ENCODE results near the gene SRD5A2. TPM values are rescaled to one million over a fixed set of nuclear protein-coding genes. Genes with fewer than 3 reads are reported as not detected.

Gene SRD5A2
- total and polyA plus RNA-seq, 2 of the 8 experiments (the other 6 are each of a cell fraction or from before 2014, with no cell fraction given), result 0.02 TPM; not detected in 1

DNA sequence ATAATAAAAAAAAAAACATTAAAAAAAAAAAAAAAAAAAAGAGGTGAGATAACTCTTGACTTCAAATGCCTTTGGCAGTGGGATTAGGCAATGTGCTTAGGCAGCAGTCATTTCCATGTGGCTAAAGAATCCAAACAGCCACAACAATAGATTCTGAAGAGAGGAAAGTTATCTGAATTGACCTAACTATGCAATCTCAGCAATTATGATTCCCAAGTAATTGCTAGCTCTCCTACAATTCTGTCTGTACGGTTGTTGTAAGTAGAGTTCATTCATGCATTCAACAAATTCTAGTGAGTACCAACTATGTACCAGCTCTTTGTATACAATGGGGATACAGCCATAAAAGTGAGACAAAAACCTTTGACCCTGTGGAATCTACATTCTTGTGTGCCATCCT, 3.6 kb downstream of the SRD5A2 start:
- H3K27me3 ChIP-seq (replicated peaks in 1 of 4; ENCODE audit: control insufficient read depth in 3 of 4, extremely low read depth in 1 of 4, insufficient read depth in 3 of 4, low read length in 3 of 4), result peaks cover 20 to 39% (median 31%) of the 10 kb centered on the region in 4 experiments
- TF ChIP-seq POLR2AphosphoS5 (IDR thresholded peaks at IDR 0.05; ENCODE audit: low read depth, low read length), result no peak
- TF ChIP-seq JUN (IDR thresholded peaks at IDR 0.05; ENCODE audit: low read depth, low read length), result no peak
- TF ChIP-seq, protein P1, sequence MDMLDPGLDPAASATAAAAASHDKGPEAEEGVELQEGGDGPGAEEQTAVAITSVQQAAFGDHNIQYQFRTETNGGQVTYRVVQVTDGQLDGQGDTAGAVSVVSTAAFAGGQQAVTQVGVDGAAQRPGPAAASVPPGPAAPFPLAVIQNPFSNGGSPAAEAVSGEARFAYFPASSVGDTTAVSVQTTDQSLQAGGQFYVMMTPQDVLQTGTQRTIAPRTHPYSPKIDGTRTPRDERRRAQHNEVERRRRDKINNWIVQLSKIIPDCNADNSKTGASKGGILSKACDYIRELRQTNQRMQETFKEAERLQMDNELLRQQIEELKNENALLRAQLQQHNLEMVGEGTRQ (IDR thresholded peaks at IDR 0.05; ENCODE audit: low read length), result no peak
- no peak for TF ChIP-seq SP2 (IDR thresholded peaks at IDR 0.05; ENCODE audit: low read length)
- TF ChIP-seq, protein P2, sequence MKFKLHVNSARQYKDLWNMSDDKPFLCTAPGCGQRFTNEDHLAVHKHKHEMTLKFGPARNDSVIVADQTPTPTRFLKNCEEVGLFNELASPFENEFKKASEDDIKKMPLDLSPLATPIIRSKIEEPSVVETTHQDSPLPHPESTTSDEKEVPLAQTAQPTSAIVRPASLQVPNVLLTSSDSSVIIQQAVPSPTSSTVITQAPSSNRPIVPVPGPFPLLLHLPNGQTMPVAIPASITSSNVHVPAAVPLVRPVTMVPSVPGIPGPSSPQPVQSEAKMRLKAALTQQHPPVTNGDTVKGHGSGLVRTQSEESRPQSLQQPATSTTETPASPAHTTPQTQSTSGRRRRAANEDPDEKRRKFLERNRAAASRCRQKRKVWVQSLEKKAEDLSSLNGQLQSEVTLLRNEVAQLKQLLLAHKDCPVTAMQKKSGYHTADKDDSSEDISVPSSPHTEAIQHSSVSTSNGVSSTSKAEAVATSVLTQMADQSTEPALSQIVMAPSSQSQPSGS (IDR thresholded peaks at IDR 0.05; ENCODE audit: low read length), result no peak
- TF ChIP-seq SAP30 (IDR thresholded peaks at IDR 0.05; ENCODE audit: insufficient read depth, insufficient replicate concordance, low read length), result no peak

More for the DNA sequence above, 3.6 kb downstream of the SRD5A2 start:
- H3K4me2 ChIP-seq (ENCODE audit: insufficient read depth in 1 of 2, low read depth in 2 of 2, low read length in 2 of 2), result no peak overlapping the region
- H2BK12ac ChIP-seq (ENCODE audit: low read depth, low read length), result no peak overlapping the region
- H3K4me3 ChIP-seq (ENCODE audit: extremely low read depth in 1 of 4, insufficient read depth in 2 of 4, low read depth in 3 of 4, low read length in 4 of 4), result no peak overlapping the region
- H3K23me2 ChIP-seq (ENCODE audit: low read depth, low read length), result peaks cover 4% of the 10 kb centered on the region; the same call in 1 of the 2 replicates
- no peak overlapping the region for H4K8ac ChIP-seq (ENCODE audit: extremely low read depth, insufficient read depth, low read length)
- H2BK5ac ChIP-seq (ENCODE audit: low read depth, low read length), result no peak overlapping the region
- no peak overlapping the region for H2AK5ac ChIP-seq (ENCODE audit: low read depth, low read length)
- H3K18ac ChIP-seq (ENCODE audit: extremely low read depth, low read length), result no peak overlapping the region
- H3K14ac ChIP-seq (ENCODE audit: insufficient read length), result no peak overlapping the region
- H2BK15ac ChIP-seq (ENCODE audit: low read length), result no peak overlapping the region
- no peak overlapping the region for H2BK120ac ChIP-seq (replicated peaks; ENCODE audit: low read depth, low read length)
- H3K79me2 ChIP-seq (ENCODE audit: control insufficient read depth in 1 of 2, insufficient read depth in 2 of 2, low read length in 2 of 2), result no peaks in the 10 kb centered on the region
- no peak overlapping the region for H4K91ac ChIP-seq (replicated peaks; ENCODE audit: insufficient read length, low read length)
- 94% methylated on average over 1 of the region's 1 CpG; no CpG with 5 or more reads in 1 of the 2 experiments for WGBS, 2 experiments (ENCODE audit: extremely low coverage in 1 of 2, insufficient coverage in 1 of 2, insufficient read length in 1 of 2, insufficient replicate concordance in 2 of 2, low coverage in 1 of 2, low lambda C conversion rate in 2 of 2, missing lambda C conversion rate in 1 of 2)
- H3K4ac ChIP-seq (replicated peaks; ENCODE audit: insufficient read length, low read depth, low read length), result no peak overlapping the region
- H3K23ac ChIP-seq (ENCODE audit: insufficient read length), result no peak overlapping the region
- ChIA-PET POLR2A (ENCODE audit: partially characterized antibody) (no interaction called here), CTCF (ENCODE audit: partially characterized antibody) (no interaction called here)
- H3K4me1 ChIP-seq (replicated peaks in 1 of 4; ENCODE audit: control insufficient read depth in 3 of 4, insufficient read depth in 4 of 4, low read length in 3 of 4), result no peaks in the 10 kb centered on the region; a peak in 1 of 7 replicates
- no peak overlapping the region for H3K56ac ChIP-seq (replicated peaks; ENCODE audit: insufficient read length, low read depth, low read length)
- H3K36me3 ChIP-seq (ENCODE audit: control insufficient read depth in 2 of 4, insufficient read depth in 4 of 4, low read length in 3 of 4), result no peaks in the 10 kb centered on the region
- H3K9me3 ChIP-seq (ENCODE audit: insufficient read depth in 2 of 2, low read depth in 1 of 2, low read length in 1 of 2), result peaks cover 2 to 36% of the 10 kb centered on the region in 2 experiments; a peak in 3 of 4 replicates
- no peak for DNase-seq (ENCODE audit: low read depth in 1 of 2, low spot score in 2 of 2)
- H3K79me1 ChIP-seq (ENCODE audit: low read depth, low read length), result no peaks in the 10 kb centered on the region
- H2BK20ac ChIP-seq (ENCODE audit: low read length), result no peak overlapping the region
- H4K5ac ChIP-seq (ENCODE audit: insufficient read length, low read depth, low read length), result no peak overlapping the region
- no peak overlapping the region for H3K27ac ChIP-seq (ENCODE audit: low read depth, low read length)
- H4K20me1 ChIP-seq (replicated peaks in 1 of 2; ENCODE audit: control insufficient read depth in 1 of 2, insufficient read depth in 2 of 2, low read length in 2 of 2), result no peaks in the 10 kb centered on the region
- H2AFZ ChIP-seq (ENCODE audit: low read length), result no peak overlapping the region
- no peak overlapping the region for H3K9ac ChIP-seq (replicated peaks in 1 of 4; ENCODE audit: extremely low read depth in 1 of 4, low read depth in 3 of 4, low read length in 3 of 4)
- FAIRE-seq, result no peak

Measured in H1 (cell line).